Retinal pigment epithelial cell (primary cell): Measurements from ENCODE around the gene MTA1.

Experiments used
- DNase-seq: peaks from one replicate; pipeline ENCODE4 v3.0.0-alpha.2; 2010; ENCODE audit warnings: low read depth
- H3K4me3 ChIP-seq: 2 replicates; pipeline ENCODE4 v1.5.1; 2011; ENCODE audit warnings: mild to moderate bottlenecking, low read length, control low read depth, moderate library complexity
- CTCF ChIP-seq: conservative IDR thresholded peaks from 2 replicates; pipeline ENCODE4 v1.5.1; 2011; ENCODE audit warnings: low read depth, low read length, control low read depth, inconsistent platforms

The MTA1 gene

GRCh38 chr14:105421723-105422615 lies 2.3 kb downstream of the MTA1 start:
- no peak for DNase-seq
- TF ChIP-seq CTCF: no peak
- H3K4me3 ChIP-seq: no peak overlapping the region

- no peak overlapping the region for H3K4me3 ChIP-seq
- no peak for DNase-seq
- TF ChIP-seq CTCF: no peak
Observed at GRCh38 chr14:105422695-105423487, 3.3 kb downstream of the MTA1 start.

GRCh38 chr14:105423488-105424195 lies 4.0 kb downstream of the MTA1 start:
- TF ChIP-seq CTCF: no peak
- DNase-seq: no peak
- no peak overlapping the region for H3K4me3 ChIP-seq

GRCh38 chr14:105424861-105425260 lies 5.2 kb downstream of the MTA1 start:
- TF ChIP-seq CTCF: no peak
- no peak for DNase-seq
- no peak overlapping the region for H3K4me3 ChIP-seq

GRCh38 chr14:105425823-105426247 lies 6.2 kb downstream of the MTA1 start:
- no peak overlapping the region for H3K4me3 ChIP-seq
- TF ChIP-seq CTCF: no peak
- DNase-seq: no peak

GRCh38 chr14:105426416-105427130 lies 6.9 kb downstream of the MTA1 start:
- H3K4me3 ChIP-seq: no peak overlapping the region
- DNase-seq: no peak
- no peak for TF ChIP-seq CTCF
